ENCODE data around the gene OBSCN.

OBSCN gene

DNA sequence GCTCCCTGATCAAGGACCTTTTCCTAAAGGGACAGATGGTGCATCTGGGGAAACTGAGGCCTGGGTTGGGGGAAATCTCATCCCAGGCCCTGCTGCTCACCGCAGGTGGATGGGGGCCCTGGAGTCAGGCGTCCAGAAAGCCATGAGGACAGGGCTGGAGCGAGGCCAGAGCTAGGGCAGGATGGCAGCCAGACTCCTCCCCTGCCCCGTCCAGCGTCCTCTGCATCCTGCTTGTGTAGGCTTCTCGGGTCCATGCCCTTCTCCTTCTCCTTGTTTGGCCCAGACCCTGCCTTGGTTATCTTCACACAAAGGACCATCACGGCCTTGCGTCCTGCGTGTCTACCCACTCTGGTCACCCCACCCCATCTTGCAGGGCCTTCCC, 155.8 kb downstream of the OBSCN start:
- DNase-seq: no peak

DNA sequence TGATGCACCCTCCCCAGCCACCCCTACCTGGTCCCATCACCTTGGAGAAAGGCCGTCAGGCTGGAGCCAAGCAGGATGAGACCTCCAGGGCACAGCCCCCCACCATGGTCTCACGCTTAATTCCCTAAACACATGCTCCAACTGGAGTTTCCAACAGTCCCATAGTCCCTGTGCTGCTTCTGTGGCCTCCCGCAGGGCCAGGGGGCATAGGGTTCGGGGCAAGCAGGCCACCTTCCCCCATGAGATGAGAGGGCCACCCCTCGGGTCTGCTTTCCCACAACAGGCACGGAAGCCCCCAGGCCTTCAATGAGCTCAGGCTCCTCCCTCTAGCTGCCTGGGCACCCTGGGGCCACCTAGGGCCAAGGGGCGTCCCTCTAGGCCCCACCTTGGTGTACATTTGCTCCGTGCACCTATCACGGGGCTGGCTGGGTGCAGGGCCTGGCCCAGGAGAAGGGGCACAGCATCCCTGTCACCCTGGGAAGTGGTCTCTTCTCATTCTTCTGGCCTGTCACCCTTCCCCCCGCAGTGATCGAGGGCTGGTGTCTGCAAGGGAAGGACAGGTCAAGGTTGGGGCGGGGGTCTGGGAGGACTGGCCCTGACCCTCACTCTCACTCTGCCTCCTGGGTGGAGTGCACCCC, 156.3 kb downstream of the OBSCN start:
- no peak for DNase-seq

DNA sequence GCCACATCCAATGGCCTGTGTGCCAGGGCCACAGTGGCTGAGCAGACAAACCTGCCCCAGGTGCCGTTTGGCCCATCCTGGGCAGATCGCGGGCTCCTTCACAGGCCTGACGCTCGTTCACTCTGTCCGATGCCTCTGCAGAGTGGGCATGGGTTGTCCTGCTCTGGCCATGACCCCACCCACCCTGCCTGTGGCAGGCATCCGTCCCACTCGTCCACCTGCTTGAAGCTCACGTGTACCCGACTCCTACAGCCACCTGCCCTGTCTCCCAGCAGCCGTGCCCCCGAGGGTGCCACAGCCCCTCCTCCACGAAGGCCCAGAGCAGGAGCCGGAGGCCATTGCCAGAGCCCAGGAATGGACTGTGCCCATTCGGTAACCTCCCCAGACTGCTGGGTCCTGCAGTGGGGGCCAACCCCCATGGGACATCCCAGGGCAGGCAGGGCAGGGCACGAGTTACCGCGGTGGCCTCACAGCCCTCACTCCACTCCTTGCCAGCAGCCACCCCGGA, 156.9 kb downstream of the OBSCN start:
- DNase-seq: no peak

DNA sequence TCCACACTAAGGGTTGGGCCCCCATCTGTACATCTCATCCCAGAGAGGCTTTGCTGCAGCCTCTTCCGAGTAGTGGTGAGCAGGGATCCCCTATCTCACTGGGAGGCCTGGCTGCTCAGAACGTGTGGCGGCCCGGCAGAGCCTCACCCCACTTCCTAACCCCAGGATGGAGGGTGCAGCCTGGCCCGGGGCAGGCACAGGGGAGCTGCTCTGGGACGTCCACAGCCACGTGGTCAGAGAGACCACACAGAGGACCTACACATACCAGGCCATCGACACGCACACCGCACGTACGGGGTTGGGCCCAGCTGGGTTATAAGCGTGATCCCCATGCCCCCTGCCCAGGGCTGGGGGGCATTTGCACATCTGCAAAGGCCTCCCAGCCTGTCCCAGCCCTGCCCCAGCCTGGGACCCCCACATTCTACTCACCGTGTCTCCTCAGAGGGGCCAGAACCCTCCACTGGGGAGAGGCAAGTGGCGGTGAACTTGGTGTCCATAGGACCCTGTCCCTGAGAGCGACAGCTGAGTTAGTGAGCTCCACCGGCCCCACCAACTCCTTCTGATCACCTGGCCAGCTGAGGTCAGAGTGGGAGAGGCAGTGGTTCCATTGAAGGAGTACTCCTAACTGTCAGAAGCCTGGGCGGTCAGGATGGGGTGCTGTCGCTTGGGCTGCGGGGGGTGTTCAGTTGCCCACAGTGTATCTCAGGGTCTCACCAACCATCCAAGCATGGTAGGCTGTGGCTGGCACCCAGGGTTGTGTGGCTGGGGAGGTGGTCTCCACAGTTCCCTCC, 157.6 kb downstream of the OBSCN start:
- no peak for DNase-seq

DNA sequence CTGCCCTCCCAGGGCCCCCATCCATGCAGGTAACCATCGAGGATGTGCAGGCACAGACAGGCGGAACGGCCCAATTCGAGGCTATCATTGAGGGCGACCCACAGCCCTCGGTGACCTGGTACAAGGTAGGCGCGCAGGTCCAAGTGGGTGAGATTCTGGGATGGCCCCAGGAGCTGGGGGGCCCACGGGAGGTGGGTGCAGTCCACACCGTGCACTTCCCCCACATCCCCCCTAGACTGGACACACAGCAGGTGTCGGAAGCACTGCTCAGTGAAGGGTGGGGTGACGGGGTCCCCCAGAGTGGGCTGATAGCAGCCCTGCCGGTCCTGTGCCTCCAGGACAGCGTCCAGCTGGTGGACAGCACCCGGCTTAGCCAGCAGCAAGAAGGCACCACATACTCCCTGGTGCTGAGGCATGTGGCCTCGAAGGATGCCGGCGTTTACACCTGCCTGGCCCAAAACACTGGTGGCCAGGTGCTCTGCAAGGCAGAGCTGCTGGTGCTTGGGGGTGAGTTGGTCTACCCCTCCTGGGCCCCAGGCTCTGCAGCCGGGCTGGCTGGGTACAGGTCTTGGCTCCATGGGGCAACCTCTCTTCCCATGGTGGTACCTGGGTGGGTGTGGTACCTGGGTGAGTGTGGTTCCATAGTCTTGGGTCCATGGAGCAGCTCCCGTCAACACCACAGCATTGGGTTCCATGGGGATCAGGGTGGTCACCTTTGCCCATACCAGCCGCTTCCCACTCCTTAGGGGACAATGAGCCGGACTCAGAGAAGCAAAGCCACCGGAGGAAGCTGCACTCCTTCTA, 158.4 kb downstream of the OBSCN start:
- no peak for DNase-seq

DNA sequence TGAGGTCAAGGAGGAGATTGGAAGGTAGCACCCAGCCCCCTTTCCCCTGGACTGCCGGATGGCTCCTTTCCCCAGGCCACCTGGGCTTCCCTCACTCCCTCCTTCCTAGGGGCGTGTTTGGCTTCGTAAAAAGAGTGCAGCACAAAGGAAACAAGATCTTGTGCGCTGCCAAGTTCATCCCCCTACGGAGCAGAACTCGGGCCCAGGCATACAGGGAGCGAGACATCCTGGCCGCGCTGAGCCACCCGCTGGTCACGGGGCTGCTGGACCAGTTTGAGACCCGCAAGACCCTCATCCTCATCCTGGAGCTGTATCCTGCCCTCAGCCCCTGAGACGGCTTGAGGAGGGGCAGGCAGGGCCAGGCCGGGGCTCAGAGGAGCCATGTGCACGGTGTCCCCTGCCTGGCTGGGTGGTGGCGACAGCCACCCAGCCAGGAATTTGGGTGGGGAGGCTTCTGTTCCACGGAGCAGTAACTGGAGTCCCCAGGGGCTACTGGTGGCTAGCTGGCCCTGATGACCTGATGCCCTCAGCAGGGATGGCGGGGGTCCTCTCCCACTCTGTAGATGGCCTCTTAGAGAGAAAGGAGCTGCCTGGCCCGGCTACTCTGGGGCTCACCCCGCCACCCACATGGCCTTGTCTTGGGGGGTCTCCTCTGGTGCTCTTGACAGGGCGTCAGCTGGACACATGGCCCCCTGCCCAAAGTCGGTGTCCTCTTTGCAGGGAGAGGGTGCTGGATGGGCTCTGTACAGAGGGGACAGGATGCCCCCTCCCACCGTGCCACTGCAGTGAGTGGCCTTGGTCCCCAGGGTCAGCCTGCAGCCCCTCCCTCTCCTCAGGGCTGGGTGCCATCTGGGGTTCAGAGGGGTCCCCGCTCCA, 159.3 kb downstream of the OBSCN start:
- DNase-seq: no peak

DNA sequence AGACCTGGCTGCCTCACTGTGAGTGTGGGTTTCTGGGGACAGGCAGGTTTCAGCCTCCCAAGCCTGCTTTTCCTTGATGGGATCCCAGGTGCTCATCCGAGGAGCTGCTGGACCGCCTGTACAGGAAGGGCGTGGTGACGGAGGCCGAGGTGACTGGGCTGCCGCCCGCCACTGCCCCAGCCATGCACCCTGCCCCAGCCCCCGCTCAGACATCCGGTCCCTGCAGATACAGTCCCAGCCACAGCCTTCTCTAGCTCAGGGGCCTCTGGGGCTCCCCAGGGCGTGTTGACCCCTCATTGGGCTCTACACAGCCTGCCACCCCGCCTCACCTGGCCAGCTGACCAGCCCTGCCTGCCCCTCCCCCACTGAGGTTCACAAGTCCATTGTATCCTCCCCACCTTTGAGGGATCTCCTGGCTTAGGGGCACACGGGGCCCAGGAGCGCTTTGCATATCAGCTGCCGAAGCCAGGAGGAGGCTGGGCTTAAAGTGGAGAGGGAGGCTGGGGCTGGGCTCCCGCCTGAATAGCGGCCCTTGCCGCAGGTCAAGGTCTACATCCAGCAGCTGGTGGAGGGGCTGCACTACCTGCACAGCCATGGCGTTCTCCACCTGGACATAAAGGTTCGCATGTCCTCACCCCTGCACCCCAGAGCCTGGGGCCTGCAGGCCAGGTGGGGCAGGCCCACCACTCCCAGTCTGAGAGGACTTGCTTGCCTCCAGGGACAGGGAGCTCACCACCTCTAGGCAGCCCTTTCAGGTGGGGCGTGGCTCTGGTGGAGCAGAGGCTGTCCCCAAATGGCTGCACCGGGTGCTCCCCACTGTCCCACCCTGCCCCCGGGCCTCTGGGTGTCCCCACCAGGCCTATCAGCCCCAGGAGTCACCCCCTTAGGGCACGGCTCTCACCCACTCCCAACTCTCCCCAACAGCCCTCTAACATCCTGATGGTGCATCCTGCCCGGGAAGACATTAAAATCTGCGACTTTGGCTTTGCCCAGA, 160.3 kb downstream of the OBSCN start:
- no peak for DNase-seq

DNA sequence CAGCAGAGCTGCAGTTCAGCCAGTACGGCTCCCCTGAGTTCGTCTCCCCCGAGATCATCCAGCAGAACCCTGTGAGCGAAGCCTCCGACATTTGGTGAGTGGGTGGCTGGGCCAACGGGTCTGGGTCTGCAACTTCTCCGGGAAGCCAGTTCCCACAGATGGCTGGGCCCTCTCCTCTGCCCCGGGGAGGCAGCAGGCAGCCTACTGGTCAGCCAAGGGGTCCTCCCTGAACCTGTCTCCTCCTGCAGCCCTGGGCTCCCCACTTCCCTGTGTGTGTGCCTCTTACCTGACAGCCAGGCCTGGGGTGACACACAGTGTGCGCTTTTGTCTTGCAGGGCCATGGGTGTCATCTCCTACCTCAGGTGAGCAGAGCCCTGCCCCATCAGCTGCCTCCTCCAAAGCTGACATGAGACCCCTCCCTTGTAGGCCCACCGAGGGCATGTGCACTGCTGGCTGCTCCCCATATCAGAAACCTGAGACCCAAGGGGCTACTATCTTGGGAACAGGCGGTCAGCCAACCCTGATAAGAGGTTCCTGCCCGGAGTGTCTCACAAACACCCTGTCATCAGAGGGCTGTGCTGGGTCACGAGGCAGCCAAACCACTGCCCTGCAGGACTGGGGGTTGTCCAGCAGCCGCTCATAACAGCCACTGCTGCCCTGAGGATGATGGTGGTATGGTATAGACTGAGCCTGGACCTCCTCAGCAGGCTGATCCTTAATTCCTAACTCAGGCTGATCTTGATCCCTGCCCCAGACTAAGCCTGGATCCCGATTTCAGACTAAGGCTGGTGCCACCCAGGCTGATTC, 161.2 kb downstream of the OBSCN start:
- no peak for DNase-seq

DNA sequence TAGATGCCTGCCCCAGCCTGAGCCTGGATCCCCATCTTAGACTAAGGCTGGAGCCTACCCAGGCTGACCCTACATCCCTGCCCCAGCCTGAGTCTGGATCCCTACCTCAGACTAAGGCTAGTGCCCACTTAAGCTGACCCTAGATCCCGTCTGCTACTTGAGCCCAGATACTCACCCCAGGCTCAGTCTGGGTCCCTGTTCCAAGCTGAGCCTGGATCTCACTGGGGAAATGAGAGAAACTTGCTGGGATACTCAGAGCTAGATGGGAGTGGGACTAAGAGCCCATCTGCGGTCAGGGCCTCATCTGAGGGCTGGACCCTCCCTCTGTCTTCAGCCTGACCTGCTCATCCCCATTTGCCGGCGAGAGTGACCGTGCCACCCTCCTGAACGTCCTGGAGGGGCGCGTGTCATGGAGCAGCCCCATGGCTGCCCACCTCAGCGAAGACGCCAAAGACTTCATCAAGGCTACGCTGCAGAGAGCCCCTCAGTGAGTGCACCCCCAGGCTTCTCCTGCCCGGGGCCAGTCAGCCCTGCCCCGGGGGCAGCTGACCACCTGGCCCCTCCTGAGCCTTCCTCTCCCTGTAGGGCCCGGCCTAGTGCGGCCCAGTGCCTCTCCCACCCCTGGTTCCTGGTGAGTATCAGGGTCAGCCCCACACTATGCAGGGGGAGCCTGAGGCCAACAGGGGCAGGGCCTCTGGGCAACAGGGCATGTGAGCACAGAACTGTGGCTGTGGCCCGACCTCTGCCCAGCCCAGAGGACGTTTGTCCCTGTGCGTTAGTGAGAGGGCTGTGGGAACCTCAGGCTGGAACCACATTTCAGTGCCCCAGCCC, 162.0 kb downstream of the OBSCN start:
- no peak for DNase-seq

DNA sequence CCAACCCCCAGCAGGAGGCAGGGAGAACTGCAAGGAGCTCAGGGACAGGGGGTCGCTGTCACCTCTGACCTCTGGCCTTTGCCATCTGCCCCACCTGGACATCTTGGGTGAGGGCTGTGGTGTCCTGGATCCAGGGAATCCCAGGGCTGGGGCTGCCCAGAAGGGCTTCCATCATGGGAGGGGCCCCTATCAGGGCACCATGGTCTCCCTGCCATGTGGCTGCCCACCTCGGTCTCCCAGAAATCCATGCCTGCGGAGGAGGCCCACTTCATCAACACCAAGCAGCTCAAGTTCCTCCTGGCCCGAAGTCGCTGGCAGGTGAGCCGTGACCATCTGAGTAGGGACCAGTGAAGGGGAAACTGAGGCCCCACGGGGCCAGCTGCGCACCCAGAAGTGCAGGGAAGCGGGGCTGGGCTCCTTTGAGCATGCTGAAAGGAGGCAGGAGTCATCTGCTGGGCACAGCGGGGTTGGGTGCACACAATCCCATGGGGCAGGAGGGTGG, 162.6 kb downstream of the OBSCN start:
- DNase-seq: no peak

DNA sequence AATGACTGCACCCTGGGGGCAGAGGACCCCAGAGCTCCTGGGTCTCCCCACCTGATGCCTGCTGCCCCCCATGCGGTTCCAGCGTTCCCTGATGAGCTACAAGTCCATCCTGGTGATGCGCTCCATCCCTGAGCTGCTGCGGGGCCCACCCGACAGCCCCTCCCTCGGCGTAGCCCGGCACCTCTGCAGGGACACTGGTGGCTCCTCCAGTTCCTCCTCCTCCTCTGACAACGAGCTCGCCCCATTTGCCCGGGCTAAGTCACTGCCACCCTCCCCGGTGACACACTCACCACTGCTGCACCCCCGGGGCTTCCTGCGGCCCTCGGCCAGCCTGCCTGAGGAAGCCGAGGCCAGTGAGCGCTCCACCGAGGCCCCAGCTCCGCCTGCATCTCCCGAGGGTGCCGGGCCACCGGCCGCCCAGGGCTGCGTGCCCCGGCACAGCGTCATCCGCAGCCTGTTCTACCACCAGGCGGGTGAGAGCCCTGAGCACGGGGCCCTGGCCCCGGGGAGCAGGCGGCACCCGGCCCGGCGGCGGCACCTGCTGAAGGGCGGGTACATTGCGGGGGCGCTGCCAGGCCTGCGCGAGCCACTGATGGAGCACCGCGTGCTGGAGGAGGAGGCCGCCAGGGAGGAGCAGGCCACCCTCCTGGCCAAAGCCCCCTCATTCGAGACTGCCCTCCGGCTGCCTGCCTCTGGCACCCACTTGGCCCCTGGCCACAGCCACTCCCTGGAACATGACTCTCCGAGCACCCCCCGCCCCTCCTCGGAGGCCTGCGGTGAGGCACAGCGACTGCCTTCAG, 163.3 kb downstream of the OBSCN start:
- DNase-seq: no peak

DNA sequence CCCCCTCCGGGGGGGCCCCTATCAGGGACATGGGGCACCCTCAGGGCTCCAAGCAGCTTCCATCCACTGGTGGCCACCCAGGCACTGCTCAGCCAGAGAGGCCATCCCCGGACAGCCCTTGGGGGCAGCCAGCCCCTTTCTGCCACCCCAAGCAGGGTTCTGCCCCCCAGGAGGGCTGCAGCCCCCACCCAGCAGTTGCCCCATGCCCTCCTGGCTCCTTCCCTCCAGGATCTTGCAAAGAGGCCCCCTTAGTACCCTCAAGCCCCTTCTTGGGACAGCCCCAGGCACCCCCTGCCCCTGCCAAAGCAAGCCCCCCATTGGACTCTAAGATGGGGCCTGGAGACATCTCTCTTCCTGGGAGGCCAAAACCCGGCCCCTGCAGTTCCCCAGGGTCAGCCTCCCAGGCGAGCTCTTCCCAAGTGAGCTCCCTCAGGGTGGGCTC, 163.9 kb downstream of the OBSCN start:
- DNase-seq: no peak

DNA sequence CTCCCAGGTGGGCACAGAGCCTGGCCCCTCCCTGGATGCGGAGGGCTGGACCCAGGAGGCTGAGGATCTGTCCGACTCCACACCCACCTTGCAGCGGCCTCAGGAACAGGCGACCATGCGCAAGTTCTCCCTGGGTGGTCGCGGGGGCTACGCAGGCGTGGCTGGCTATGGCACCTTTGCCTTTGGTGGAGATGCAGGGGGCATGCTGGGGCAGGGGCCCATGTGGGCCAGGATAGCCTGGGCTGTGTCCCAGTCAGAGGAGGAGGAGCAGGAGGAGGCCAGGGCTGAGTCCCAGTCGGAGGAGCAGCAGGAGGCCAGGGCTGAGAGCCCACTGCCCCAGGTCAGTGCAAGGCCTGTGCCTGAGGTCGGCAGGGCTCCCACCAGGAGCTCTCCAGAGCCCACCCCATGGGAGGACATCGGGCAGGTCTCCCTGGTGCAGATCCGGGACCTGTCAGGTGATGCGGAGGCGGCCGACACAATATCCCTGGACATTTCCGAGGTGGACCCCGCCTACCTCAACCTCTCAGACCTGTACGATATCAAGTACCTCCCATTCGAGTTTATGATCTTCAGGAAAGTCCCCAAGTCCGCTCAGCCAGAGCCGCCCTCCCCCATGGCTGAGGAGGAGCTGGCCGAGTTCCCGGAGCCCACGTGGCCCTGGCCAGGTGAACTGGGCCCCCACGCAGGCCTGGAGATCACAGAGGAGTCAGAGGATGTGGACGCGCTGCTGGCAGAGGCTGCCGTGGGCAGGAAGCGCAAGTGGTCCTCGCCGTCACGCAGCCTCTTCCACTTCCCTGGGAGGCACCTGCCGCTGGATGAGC, 164.5 kb downstream of the OBSCN start:
- no peak for DNase-seq

DNA sequence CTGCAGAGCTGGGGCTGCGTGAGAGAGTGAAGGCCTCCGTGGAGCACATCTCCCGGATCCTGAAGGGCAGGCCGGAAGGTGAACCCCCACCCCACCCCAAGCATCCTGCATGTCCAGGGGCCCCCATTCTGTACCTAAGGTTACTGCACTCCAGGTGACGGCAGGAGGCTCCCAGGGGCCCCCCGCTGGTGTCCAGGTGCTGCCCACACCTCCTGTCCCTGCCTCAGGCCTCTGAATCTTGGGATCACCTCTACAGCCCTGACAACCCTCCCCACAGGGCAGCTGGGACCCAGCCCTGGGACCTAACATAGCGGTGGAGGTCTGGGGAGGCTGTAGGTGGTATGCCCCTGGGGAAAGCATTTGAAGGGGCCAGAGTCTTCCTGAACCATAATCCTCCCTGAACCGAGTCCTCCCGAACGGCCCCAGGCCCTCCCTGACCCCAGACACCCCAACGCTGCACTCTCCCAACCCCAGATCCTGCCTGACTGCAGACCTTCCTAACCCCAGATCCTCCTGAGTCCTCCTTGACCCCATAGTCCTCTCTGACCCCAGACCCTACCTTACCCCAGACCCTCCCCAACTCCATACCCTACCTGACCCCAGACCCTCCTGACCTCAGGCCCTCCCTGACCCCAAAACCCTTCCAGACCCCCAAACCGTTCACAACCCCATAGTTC, 165.3 kb downstream of the OBSCN start:
- no peak for DNase-seq

DNA sequence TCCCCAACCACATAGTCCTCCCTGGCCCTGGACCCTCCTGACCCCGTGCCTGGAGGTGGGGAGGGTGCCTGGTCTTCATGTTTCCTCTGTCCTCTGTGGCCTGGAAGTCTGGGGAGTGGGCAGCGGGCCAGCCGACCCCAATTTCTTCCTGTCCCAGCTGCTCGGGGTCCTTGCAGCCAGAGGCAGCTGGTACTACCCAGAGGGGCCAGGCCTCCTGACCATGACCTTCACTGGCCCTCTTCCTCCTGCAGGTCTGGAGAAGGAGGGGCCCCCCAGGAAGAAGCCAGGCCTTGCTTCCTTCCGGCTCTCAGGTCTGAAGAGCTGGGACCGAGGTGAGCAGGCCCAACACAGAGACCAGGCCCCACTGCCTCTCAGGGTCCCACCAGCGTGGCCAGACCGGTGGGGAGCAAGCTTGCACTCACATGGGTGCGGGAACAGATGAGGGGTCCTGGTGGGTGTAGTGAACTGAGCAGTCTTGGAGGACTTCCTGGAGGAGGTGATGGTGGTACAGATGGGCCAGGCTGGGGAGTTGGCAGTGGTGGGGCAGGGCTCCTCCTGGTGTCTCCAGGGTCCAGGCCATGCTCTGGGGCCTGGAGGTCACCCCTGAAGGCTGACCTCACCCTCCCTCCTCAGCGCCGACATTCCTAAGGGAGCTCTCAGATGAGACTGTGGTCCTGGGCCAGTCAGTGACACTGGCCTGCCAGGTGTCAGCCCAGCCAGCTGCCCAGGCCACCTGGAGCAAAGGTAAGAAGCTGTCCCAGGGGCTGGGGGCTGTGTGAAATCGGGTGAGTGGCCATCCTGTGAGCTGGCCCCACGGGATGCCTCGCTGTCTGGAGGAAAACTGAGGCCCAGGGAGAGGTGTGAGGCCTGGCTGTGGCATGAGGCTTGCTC, 166.1 kb downstream of the OBSCN start:
- no peak for DNase-seq
